Measurements from ENCODE around the gene FAM9A. TPM values are rescaled to one million over a fixed set of nuclear protein-coding genes. Genes with fewer than 3 reads are reported as not detected.

FAM9A gene
- polyA plus RNA-seq, 3 donors, result not detected

DNA sequence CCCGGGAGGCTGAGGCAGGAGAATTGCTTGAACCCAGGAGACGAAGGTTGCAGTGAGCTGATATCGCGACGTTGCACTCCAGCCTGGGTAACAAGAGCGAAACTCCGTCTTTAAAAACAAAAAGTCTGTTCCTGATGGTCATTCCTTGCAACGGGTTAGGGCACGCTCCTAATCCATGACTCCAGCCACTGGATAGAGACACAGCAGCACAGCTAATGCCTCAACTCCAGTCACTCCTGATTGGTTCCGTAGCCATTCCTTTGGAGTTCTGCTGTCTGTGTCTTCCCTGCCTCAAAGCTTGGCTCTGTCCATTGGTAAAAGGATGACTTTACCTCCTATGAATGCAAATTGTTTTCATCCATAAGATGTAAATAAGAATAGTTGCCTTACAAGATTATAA is 44.3 kb upstream of the FAM9A start:
- Histone ChIP-seq H4K20me1 (ENCODE audit: insufficient read depth, low read length) (no peaks in the 10 kb centered on the region), H2AFZ (ENCODE audit: insufficient read depth, low read depth, low read length, poor library complexity, severe bottlenecking) (no peak overlapping the region), H3K79me2 (ENCODE audit: insufficient read depth, low read length) (no peaks in the 10 kb centered on the region), H3K27ac (ENCODE audit: low read depth in 1 of 2, low read length in 2 of 2) (no peak overlapping the region), H3K4me1 (ENCODE audit: control insufficient read depth in 1 of 2, insufficient read depth in 2 of 2, low read length in 2 of 2) (no peaks in the 10 kb centered on the region), H3K4me3 (replicated peaks in 1 of 3; ENCODE audit: low read depth in 2 of 3, low read length in 3 of 3) (no peak overlapping the region), H3K9me3 (replicated peaks in 1 of 2; ENCODE audit: control insufficient read depth in 1 of 2, insufficient read depth in 1 of 2, low read length in 2 of 2) (no peaks in the 10 kb centered on the region), H3K4me2 (replicated peaks; ENCODE audit: extremely low read depth, low read length, poor library complexity, severe bottlenecking) (no peak overlapping the region), H3K27me3 (ENCODE audit: control insufficient read depth in 2 of 2, insufficient read depth in 2 of 2, low read length in 2 of 2) (peaks cover 0 to 9% of the 10 kb centered on the region in 2 donors), H3K36me3 (replicated peaks in 1 of 2; ENCODE audit: control insufficient read depth in 1 of 2, insufficient read depth in 2 of 2, low read length in 2 of 2) (no peaks in the 10 kb centered on the region), H3K9ac (ENCODE audit: insufficient read depth, low read length, poor library complexity, severe bottlenecking) (no peak overlapping the region)
- no peak for DNase-seq
- Mint-ChIP-seq H3K9me3 (peaks cover 0 to 4% (median 2%) of the 10 kb centered on the region in 7 donors), H3K27ac (no peak overlapping the region), H3K27me3 (ENCODE audit: low read depth in 3 of 3) (peaks cover 0 to 19% (median 8%) of the 10 kb centered on the region in 3 donors), H3K4me3 (no peak overlapping the region), H3K36me3 (no peaks in the 10 kb centered on the region), H3K4me1 (no peaks in the 10 kb centered on the region)
- 100% methylated on average over 2 of the region's 10 CpGs for WGBS (ENCODE audit: insufficient coverage)
- TF ChIP-seq, protein P1, sequence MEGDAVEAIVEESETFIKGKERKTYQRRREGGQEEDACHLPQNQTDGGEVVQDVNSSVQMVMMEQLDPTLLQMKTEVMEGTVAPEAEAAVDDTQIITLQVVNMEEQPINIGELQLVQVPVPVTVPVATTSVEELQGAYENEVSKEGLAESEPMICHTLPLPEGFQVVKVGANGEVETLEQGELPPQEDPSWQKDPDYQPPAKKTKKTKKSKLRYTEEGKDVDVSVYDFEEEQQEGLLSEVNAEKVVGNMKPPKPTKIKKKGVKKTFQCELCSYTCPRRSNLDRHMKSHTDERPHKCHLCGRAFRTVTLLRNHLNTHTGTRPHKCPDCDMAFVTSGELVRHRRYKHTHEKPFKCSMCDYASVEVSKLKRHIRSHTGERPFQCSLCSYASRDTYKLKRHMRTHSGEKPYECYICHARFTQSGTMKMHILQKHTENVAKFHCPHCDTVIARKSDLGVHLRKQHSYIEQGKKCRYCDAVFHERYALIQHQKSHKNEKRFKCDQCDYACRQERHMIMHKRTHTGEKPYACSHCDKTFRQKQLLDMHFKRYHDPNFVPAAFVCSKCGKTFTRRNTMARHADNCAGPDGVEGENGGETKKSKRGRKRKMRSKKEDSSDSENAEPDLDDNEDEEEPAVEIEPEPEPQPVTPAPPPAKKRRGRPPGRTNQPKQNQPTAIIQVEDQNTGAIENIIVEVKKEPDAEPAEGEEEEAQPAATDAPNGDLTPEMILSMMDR (IDR thresholded peaks at IDR 0.05), result no peak
- intact Hi-C loops (cut with micrococcal nuclease), result no loop called here

GRCh38 chrX:8845060-8845459 is 43.9 kb upstream of the FAM9A start:
- Histone ChIP-seq H3K36me3 (replicated peaks in 1 of 2; ENCODE audit: control insufficient read depth in 1 of 2, insufficient read depth in 2 of 2, low read length in 2 of 2) (no peaks in the 10 kb centered on the region), H2AFZ (ENCODE audit: insufficient read depth, low read depth, low read length, poor library complexity, severe bottlenecking) (no peak overlapping the region), H3K27me3 (ENCODE audit: control insufficient read depth in 2 of 2, insufficient read depth in 2 of 2, low read length in 2 of 2) (peaks cover 0 to 7% of the 10 kb centered on the region in 2 donors), H3K4me3 (replicated peaks in 1 of 3; ENCODE audit: low read depth in 2 of 3, low read length in 3 of 3) (no peak overlapping the region), H3K9me3 (replicated peaks in 1 of 2; ENCODE audit: control insufficient read depth in 1 of 2, insufficient read depth in 1 of 2, low read length in 2 of 2) (no peaks in the 10 kb centered on the region), H3K9ac (ENCODE audit: insufficient read depth, low read length, poor library complexity, severe bottlenecking) (no peak overlapping the region), H3K79me2 (ENCODE audit: insufficient read depth, low read length) (no peaks in the 10 kb centered on the region), H4K20me1 (ENCODE audit: insufficient read depth, low read length) (no peaks in the 10 kb centered on the region), H3K4me1 (ENCODE audit: control insufficient read depth in 1 of 2, insufficient read depth in 2 of 2, low read length in 2 of 2) (no peaks in the 10 kb centered on the region), H3K27ac (ENCODE audit: low read depth in 1 of 2, low read length in 2 of 2) (no peak overlapping the region), H3K4me2 (replicated peaks; ENCODE audit: extremely low read depth, low read length, poor library complexity, severe bottlenecking) (no peak overlapping the region)
- intact Hi-C loops (cut with micrococcal nuclease), result no loop called here
- H3K9me3 Mint-ChIP-seq, result peaks cover 0 to 4% (median 2%) of the 10 kb centered on the region in 7 donors
- no peaks in the 10 kb centered on the region for H3K4me1 Mint-ChIP-seq
- no peaks in the 10 kb centered on the region for H3K36me3 Mint-ChIP-seq
- WGBS (ENCODE audit: insufficient coverage), result 100% methylated on average over 2 of the region's 11 CpGs
- no peak overlapping the region for H3K4me3 Mint-ChIP-seq
- H3K27ac Mint-ChIP-seq, result no peak overlapping the region
- peaks cover 0 to 19% (median 8%) of the 10 kb centered on the region in 3 donors for H3K27me3 Mint-ChIP-seq (ENCODE audit: low read depth in 3 of 3)
- TF ChIP-seq, protein P1 (IDR thresholded peaks at IDR 0.05), result no peak
- no peak for DNase-seq
